Measurements from ENCODE around the gene WRAP73.

The WRAP73 gene

DNA sequence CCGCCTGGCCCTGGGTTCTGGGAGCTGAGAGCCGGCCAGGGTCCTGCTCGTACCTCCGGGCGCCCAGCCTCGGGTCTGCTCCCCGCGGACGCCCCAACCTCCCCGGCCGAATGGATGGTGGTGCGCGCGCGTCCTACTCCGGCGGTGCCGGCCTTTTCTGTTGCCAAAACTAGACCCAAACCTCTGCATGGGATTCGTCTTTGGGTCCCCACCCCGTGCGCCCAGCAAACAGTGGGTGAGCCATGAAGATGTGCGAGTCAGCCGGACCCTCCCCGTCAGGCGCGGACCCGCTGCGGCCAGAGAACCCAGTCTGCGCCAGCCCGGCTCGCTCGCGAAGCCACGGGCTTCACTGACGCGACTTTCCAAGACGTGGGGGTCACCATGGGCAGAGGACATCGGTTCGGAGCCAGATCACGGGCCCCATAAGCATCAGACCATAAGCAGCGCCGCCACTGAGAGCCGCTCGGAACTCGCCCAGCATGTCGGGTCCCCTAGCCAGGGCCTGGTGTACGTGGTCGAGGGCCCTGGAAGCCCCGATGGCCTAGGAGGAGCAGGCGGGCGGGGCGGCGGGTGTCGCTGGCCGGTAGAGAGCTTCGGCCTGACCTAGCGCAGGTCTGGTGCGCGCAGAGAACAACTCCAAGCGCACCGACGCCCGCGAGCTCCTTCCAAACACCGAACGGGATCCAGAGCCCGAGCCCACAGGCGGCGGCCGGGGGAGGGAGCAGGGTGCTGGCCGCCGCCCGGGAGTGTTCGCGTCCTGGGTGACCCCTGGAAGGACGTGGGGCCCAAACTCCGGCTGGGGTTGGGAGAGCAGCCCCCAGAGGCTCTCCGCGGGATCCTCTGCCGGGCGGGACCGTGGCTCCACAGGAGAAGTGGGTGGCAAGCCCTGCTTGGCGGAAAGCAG, 1.4 kb upstream of the WRAP73 start:
- Histone ChIP-seq H3K27me3 (0 out of 2 replicates have a peak, but pooled peaks cover 3% of the 10 kb centered on the region), H3K4me1 (no peaks in the 10 kb centered on the region), H3K9me3 (no peaks in the 10 kb centered on the region), H3K36me3 (no peaks in the 10 kb centered on the region), H3K4me3 (ENCODE audit: low read depth, low read length) (peak overlapping the region; percentile 24; the same call in 1 of the 2 replicates)
- no peak for DNase-seq
- TF ChIP-seq, protein P1, sequence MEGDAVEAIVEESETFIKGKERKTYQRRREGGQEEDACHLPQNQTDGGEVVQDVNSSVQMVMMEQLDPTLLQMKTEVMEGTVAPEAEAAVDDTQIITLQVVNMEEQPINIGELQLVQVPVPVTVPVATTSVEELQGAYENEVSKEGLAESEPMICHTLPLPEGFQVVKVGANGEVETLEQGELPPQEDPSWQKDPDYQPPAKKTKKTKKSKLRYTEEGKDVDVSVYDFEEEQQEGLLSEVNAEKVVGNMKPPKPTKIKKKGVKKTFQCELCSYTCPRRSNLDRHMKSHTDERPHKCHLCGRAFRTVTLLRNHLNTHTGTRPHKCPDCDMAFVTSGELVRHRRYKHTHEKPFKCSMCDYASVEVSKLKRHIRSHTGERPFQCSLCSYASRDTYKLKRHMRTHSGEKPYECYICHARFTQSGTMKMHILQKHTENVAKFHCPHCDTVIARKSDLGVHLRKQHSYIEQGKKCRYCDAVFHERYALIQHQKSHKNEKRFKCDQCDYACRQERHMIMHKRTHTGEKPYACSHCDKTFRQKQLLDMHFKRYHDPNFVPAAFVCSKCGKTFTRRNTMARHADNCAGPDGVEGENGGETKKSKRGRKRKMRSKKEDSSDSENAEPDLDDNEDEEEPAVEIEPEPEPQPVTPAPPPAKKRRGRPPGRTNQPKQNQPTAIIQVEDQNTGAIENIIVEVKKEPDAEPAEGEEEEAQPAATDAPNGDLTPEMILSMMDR (IDR thresholded peaks at IDR 0.05; ENCODE audit: low read depth, low read length) = no peak

- TF ChIP-seq, protein P1 (IDR thresholded peaks at IDR 0.05; ENCODE audit: low read depth, low read length) = no peak
- Histone ChIP-seq H3K9me3 (no peaks in the 10 kb centered on the region), H3K4me1 (no peaks in the 10 kb centered on the region), H3K4me3 (ENCODE audit: low read depth, low read length) (no peak overlapping the region), H3K36me3 (no peaks in the 10 kb centered on the region), H3K27me3 (0 out of 2 replicates have a peak, but pooled peaks cover 3% of the 10 kb centered on the region)
- no peak for DNase-seq
Measured at GRCh38 chr1:3650248-3651025, 534 bp upstream of the WRAP73 start.

- H3K4me3 ChIP-seq (ENCODE audit: low read depth, low read length) = no peak overlapping the region
- DNase-seq = no peak
- no peaks in the 10 kb centered on the region for H3K36me3 ChIP-seq
- TF ChIP-seq, protein P1 (IDR thresholded peaks at IDR 0.05; ENCODE audit: low read depth, low read length) = no peak
- H3K4me1 ChIP-seq = no peaks in the 10 kb centered on the region
- no peaks in the 10 kb centered on the region for H3K9me3 ChIP-seq
- H3K27me3 ChIP-seq = 0 out of 2 replicates have a peak, but pooled peaks cover 3% of the 10 kb centered on the region
Measured at GRCh38 chr1:3646596-3646995, 3.3 kb downstream of the WRAP73 start.

DNA sequence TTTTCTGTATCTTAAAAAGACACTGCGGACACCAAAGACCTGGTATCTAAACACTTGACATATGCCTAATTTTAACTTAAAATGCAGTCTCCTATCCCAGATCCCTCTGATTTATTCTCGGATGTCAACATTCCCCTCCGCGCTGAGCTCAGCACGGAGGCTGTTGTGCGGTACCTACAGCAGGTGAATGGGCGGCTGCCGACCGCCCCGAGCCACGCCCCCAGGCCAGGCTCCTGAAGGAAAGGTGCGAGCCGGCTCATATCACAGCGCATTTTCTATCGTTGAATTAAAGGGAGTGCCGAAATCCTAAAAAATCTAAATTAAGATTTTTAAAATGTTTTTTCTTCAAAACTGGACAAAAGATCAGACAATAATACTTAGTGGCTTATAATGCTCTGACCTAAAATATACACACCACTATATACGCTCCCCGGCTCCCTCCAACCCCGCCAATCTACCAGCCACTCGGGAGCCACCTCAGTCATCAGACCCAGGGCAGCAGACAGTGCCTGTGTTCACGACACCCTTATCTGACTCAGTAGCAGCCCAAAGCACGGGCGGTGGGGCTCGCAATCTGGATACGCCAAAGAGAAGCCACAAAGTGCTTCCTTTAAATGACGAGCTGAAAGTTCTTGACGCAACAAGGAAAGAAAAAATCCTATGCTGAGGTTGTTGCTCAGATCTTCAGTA, 4.1 kb downstream of the WRAP73 start:
- Histone ChIP-seq H3K4me1 (no peaks in the 10 kb centered on the region), H3K36me3 (no peaks in the 10 kb centered on the region), H3K9me3 (no peaks in the 10 kb centered on the region), H3K4me3 (ENCODE audit: low read depth, low read length) (no peak overlapping the region), H3K27me3 (no peaks in the 10 kb centered on the region)
- no peak for DNase-seq
- TF ChIP-seq, protein P1 (IDR thresholded peaks at IDR 0.05; ENCODE audit: low read depth, low read length) = no peak

- TF ChIP-seq, protein P1 (IDR thresholded peaks at IDR 0.05; ENCODE audit: low read depth, low read length) = no peak
- H3K36me3 ChIP-seq = no peaks in the 10 kb centered on the region
Measured at GRCh38 chr1:3645247-3645646, 4.7 kb downstream of the WRAP73 start.

More at GRCh38 chr1:3645247-3645646, 4.7 kb downstream of the WRAP73 start:
- no peak overlapping the region for H3K4me3 ChIP-seq (ENCODE audit: low read depth, low read length)
- DNase-seq = no peak
- no peaks in the 10 kb centered on the region for H3K9me3 ChIP-seq
- H3K4me1 ChIP-seq = no peaks in the 10 kb centered on the region
- H3K27me3 ChIP-seq = no peaks in the 10 kb centered on the region

All from BE2C (cell line).